H1 (cell line): Measurements from ENCODE around the gene LRPAP1. TPM values are rescaled to one million over a fixed set of nuclear protein-coding genes. Genes with fewer than 3 reads are reported as not detected.

Experiments used
- CTCF ChIA-PET: fragments of 300-600 bp; sonication (Branson Sonifier 250); formaldehyde crosslinking; loops from one replicate; lab custom pipeline; 2021; ENCODE audit not compliant: partially characterized antibody; lab: Charles Lee
- POLR2A ChIA-PET: fragments of 300-600 bp; sonication (Branson Sonifier 250); formaldehyde crosslinking; loops from one replicate; lab custom pipeline; 2021; ENCODE audit warnings: inconsistent platforms; ENCODE audit not compliant: partially characterized antibody; lab: Charles Lee
- DNase-seq, 2 experiments: peaks; one replicate each; pipeline versions ENCODE4 v3.0.0 to v3.0.0-alpha.2; 2010 to 2022; ENCODE audit warnings: low spot score in 2 of 2, low read depth in 1 of 2, mixed read lengths in 1 of 2
- FAIRE-seq: peaks from 2 replicates; lab custom pipeline; 2011; peaks lifted over from hg19 to GRCh38; lab: Jason Lieb, UNC
- H2AFZ ChIP-seq: 2 replicates; pipeline ENCODE4 v1.8.1; 2012; ENCODE audit warnings: low read length, inconsistent platforms
- H2AK5ac ChIP-seq: 2 replicates; pipeline ENCODE4 v1.6.1; 2013; ENCODE audit warnings: low read depth, low read length
- H2BK120ac ChIP-seq: replicated peaks from 2 replicates; pipeline ENCODE3; 2013; ENCODE audit warnings: low read depth, low read length, inconsistent platforms
- H2BK12ac ChIP-seq: 2 replicates; pipeline ENCODE4 v1.6.1; 2013; ENCODE audit warnings: low read depth, low read length
- H2BK15ac ChIP-seq: 2 replicates; pipeline ENCODE4 v1.6.1; 2013; ENCODE audit warnings: low read length
- H2BK20ac ChIP-seq: 2 replicates; pipeline ENCODE4 v1.6.1; 2013; ENCODE audit warnings: low read length
- H2BK5ac ChIP-seq: 2 replicates; pipeline ENCODE4 v1.6.1; 2013; ENCODE audit warnings: low read depth, low read length
- H3K14ac ChIP-seq: 2 replicates; pipeline ENCODE4 v1.6.1; 2013; ENCODE audit warnings: inconsistent platforms; ENCODE audit not compliant: insufficient read length
- H3K18ac ChIP-seq: 2 replicates; pipeline ENCODE4 v1.6.1; 2013; ENCODE audit warnings: low read length; ENCODE audit errors: extremely low read depth
- H3K23ac ChIP-seq: 2 replicates; pipeline ENCODE4 v1.6.1; 2013; ENCODE audit warnings: inconsistent platforms; ENCODE audit not compliant: insufficient read length
- H3K23me2 ChIP-seq: 2 replicates; pipeline ENCODE4 v1.6.1; 2013; ENCODE audit warnings: low read depth, low read length
- H3K27ac ChIP-seq: 2 replicates; pipeline ENCODE4 v1.6.1; 2011; ENCODE audit warnings: low read depth, low read length, inconsistent platforms
- H3K27me3 ChIP-seq, 4 experiments: replicated peaks in 1 of 4; 1 replicate in 1 of 4; 2 replicates in 3 of 4; pipeline versions ENCODE4 v1.6.1 to v1.8.1; 2011 to 2013; ENCODE audit warnings: low read length in 3 of 4, mild to moderate bottlenecking in 3 of 4, inconsistent platforms in 2 of 4, mixed read lengths in 2 of 4, moderate library complexity in 1 of 4; ENCODE audit not compliant: control insufficient read depth in 3 of 4, insufficient read depth in 3 of 4; ENCODE audit errors: extremely low read depth in 1 of 4
- H3K36me3 ChIP-seq, 4 experiments: 2 replicates each; pipeline versions ENCODE4 v1.6.1 to v1.8.1; 2011 to 2013; ENCODE audit warnings: mild to moderate bottlenecking in 4 of 4, low read length in 3 of 4, moderate library complexity in 2 of 4, control low read depth in 1 of 4, inconsistent platforms in 1 of 4; ENCODE audit not compliant: insufficient read depth in 4 of 4, control insufficient read depth in 2 of 4
- H3K4ac ChIP-seq: replicated peaks from 2 replicates; pipeline ENCODE3; 2013; ENCODE audit warnings: low read length, low read depth, mixed read lengths, inconsistent platforms; ENCODE audit not compliant: insufficient read length
- H3K4me1 ChIP-seq, 4 experiments: replicated peaks in 1 of 4; 1 replicate in 1 of 4; 2 replicates in 3 of 4; pipeline versions ENCODE4 v1.6.1 to v1.8.1; 2011 to 2013; ENCODE audit warnings: low read length in 3 of 4, inconsistent platforms in 2 of 4, mixed read lengths in 1 of 4; ENCODE audit not compliant: insufficient read depth in 4 of 4, control insufficient read depth in 3 of 4
- H3K4me2 ChIP-seq, 2 experiments: 2 replicates each; pipeline versions ENCODE4 v1.6.1 to v1.8.1; 2011 to 2013; ENCODE audit warnings: low read depth in 2 of 2, low read length in 2 of 2, control low read depth in 1 of 2, inconsistent platforms in 1 of 2, mild to moderate bottlenecking in 1 of 2; ENCODE audit not compliant: insufficient read depth in 1 of 2
- H3K4me3 ChIP-seq, 4 experiments: fragments of 200-600, 300-600 bp in 1 of 4; sonication (generic), shearing (Covaris generic), sonication (Bioruptor Twin) in 1 of 4; 2 replicates each; pipeline versions ENCODE4 v1.5.1 to v1.8.1; 2011 to 2016; ENCODE audit warnings: low read length in 4 of 4, low read depth in 3 of 4, control low read depth in 2 of 4, inconsistent platforms in 2 of 4, mild to moderate bottlenecking in 2 of 4, mixed read lengths in 1 of 4, moderate library complexity in 1 of 4; ENCODE audit not compliant: insufficient read depth in 2 of 4; ENCODE audit errors: extremely low read depth in 1 of 4
- H3K56ac ChIP-seq: replicated peaks from 2 replicates; pipeline ENCODE3; 2013; ENCODE audit warnings: low read depth, mild to moderate bottlenecking, mixed read lengths, low read length, inconsistent platforms; ENCODE audit not compliant: insufficient read length
- H3K79me1 ChIP-seq: 2 replicates; pipeline ENCODE4 v1.6.1; 2013; ENCODE audit warnings: low read depth, low read length, control low read depth
- H3K79me2 ChIP-seq, 2 experiments: 2 replicates each; pipeline versions ENCODE4 v1.6.1 to v1.8.1; 2012 to 2013; ENCODE audit warnings: low read length in 2 of 2, mild to moderate bottlenecking in 2 of 2, inconsistent platforms in 1 of 2; ENCODE audit not compliant: insufficient read depth in 2 of 2, control insufficient read depth in 1 of 2
- H3K9ac ChIP-seq, 4 experiments: replicated peaks in 1 of 4; 1 replicate in 1 of 4; 2 replicates in 3 of 4; pipeline versions ENCODE4 v1.6.1 to v1.8.1; 2011 to 2013; ENCODE audit warnings: low read depth in 3 of 4, low read length in 3 of 4, control low read depth in 2 of 4, mild to moderate bottlenecking in 2 of 4, moderate library complexity in 2 of 4, inconsistent platforms in 1 of 4; ENCODE audit errors: extremely low read depth in 1 of 4
- H3K9me3 ChIP-seq, 2 experiments: 2 replicates each; pipeline versions ENCODE4 v1.6.1 to v1.8.1; 2012 to 2013; ENCODE audit warnings: mild to moderate bottlenecking in 2 of 2, moderate library complexity in 2 of 2, control low read depth in 1 of 2, inconsistent platforms in 1 of 2, low read depth in 1 of 2, low read length in 1 of 2, mixed read lengths in 1 of 2; ENCODE audit not compliant: insufficient read depth in 2 of 2
- H4K20me1 ChIP-seq, 2 experiments: replicated peaks in 1 of 2; 2 replicates each; pipeline versions ENCODE3 to v1.8.1; 2011 to 2013; ENCODE audit warnings: inconsistent platforms in 2 of 2, low read length in 2 of 2, mild to moderate bottlenecking in 1 of 2; ENCODE audit not compliant: insufficient read depth in 2 of 2, control insufficient read depth in 1 of 2
- H4K5ac ChIP-seq: 2 replicates; pipeline ENCODE4 v1.6.1; 2013; ENCODE audit warnings: low read length, low read depth, mixed read lengths, inconsistent platforms; ENCODE audit not compliant: insufficient read length
- H4K8ac ChIP-seq: 2 replicates; pipeline ENCODE4 v1.8.0; 2013; ENCODE audit warnings: mild to moderate bottlenecking, moderate library complexity, low read length, inconsistent platforms; ENCODE audit not compliant: insufficient read depth; ENCODE audit errors: extremely low read depth
- H4K91ac ChIP-seq: replicated peaks from 2 replicates; pipeline ENCODE3; 2013; ENCODE audit warnings: low read length, mixed read lengths, inconsistent platforms; ENCODE audit not compliant: insufficient read length
- CBX5 ChIP-seq: fragments of 300-800, 300-1000 bp; sonication (generic); IDR thresholded peaks from 2 replicates; pipeline ENCODE4 v1.7.1; 2016; ENCODE audit warnings: antibody characterized with exemption, low read length, low read depth
- CEBPB ChIP-seq: IDR thresholded peaks from 2 replicates; pipeline ENCODE4 v1.6.1; 2012; ENCODE audit warnings: low read depth, low read length
- GABPA ChIP-seq: IDR thresholded peaks from 2 replicates; pipeline ENCODE4 v1.6.1; 2011; ENCODE audit warnings: mild to moderate bottlenecking, low read length, moderate library complexity, borderline replicate concordance; ENCODE audit not compliant: insufficient read depth
- HDAC2 ChIP-seq, 2 experiments: fragments of 300-600 bp in 1 of 2; sonication (generic) in 1 of 2; IDR thresholded peaks; 2 replicates each; pipeline ENCODE4 v1.6.1; 2011 to 2012; ENCODE audit warnings: low read depth in 2 of 2, low read length in 2 of 2, mild to moderate bottlenecking in 2 of 2, moderate library complexity in 2 of 2, borderline replicate concordance in 1 of 2, inconsistent platforms in 1 of 2
- MAFK ChIP-seq: IDR thresholded peaks from 2 replicates; pipeline ENCODE4 v1.6.1; 2012; ENCODE audit warnings: low read depth, mild to moderate bottlenecking, improper control_type of control experiment, low read length
- POLR2AphosphoS5 ChIP-seq: IDR thresholded peaks from 2 replicates; pipeline ENCODE4 v1.6.1; 2011; ENCODE audit warnings: low read depth, low read length
- RFX5 ChIP-seq: IDR thresholded peaks from 2 replicates; pipeline ENCODE4 v1.6.1; 2011; ENCODE audit warnings: low read depth, low read length, improper control_type of control experiment, borderline replicate concordance
- SIX5 ChIP-seq: IDR thresholded peaks from 2 replicates; pipeline ENCODE4 v1.6.1; 2011; ENCODE audit warnings: mild to moderate bottlenecking, low read depth, low read length
- SRF ChIP-seq: IDR thresholded peaks from 2 replicates; pipeline ENCODE4 v1.6.1; 2011; ENCODE audit warnings: mild to moderate bottlenecking, low read depth, low read length, moderate library complexity
- TBP ChIP-seq: IDR thresholded peaks from 2 replicates; pipeline ENCODE4 v1.6.1; 2011; ENCODE audit warnings: low read depth, low read length, improper control_type of control experiment
- TCF12 ChIP-seq: IDR thresholded peaks from 2 replicates; pipeline ENCODE4 v1.6.1; 2011; ENCODE audit warnings: low read depth, mild to moderate bottlenecking, low read length
- ZNF274 ChIP-seq: IDR thresholded peaks from 2 replicates; pipeline ENCODE4 v1.7.0; 2012; ENCODE audit warnings: low read length, borderline replicate concordance; ENCODE audit errors: extremely low read depth
- WGBS, 2 experiments: shearing (Covaris generic) in 1 of 2; methylation state at CpG; one replicate each; pipeline versions ENCODE4 v1.1.6 to v1.1.7; 2013 to 2015; ENCODE audit warnings: low lambda C conversion rate in 2 of 2, mixed read lengths in 2 of 2, inconsistent platforms in 1 of 2, low coverage in 1 of 2, missing lambda C conversion rate in 1 of 2; ENCODE audit not compliant: insufficient replicate concordance in 2 of 2, insufficient coverage in 1 of 2, insufficient read length in 1 of 2; ENCODE audit errors: extremely low coverage in 1 of 2, missing lambda C conversion rate in 1 of 2; 5-methylcytosine and 5-hydroxymethylcytosine counted together
- polyA plus RNA-seq, 7 experiments: library from polyadenylated mRNA; depleted of rRNA in 3 of 7; stranded (reverse) in 5 of 7; unstranded in 2 of 7; fragments of >200 nt in 5 of 7; fragments of 200-250 nt in 2 of 7; gene quantifications; 1 replicate in 5 of 7; 2 replicates in 1 of 7; 4 replicates in 1 of 7; pipeline versions ENCODE4 v1.2.1 to v1.2.3, GENCODE V29; 2011 to 2013; ENCODE audit warnings: missing spikeins in 2 of 7, mixed read lengths in 2 of 7
- total RNA-seq: library from RNA; stranded (reverse); fragmentation: NEBNext Ultra II Directional; extraction: Animal tissue kit (Norgen Biotek cat#: 25700); gene quantifications from 2 replicates; pipeline ENCODE4 v1.2.1, GENCODE V29; 2021

Gene LRPAP1
- total and polyA plus RNA-seq, 2 of the 8 experiments (the other 6 are each of a cell fraction or from before 2014, with no cell fraction given) = 31.1 to 101 TPM

GRCh38 chr4:3508542-3508941, 23.7 kb downstream of the LRPAP1 start:
- Histone ChIP-seq H4K91ac (no peak overlapping the region), H3K23ac (no peak overlapping the region), H3K27me3 (peaks cover 0 to 3% (median 0%) of the 10 kb centered on the region in 4 experiments; a peak in 1 of 7 replicates), H3K4me3 (no peak overlapping the region), H2BK12ac (no peak overlapping the region), H3K79me1 (peaks cover 10% of the 10 kb centered on the region), H2BK15ac (no peak overlapping the region), H3K4ac (no peak overlapping the region), H2BK20ac (no peak overlapping the region), H3K4me2 (no peak overlapping the region), H2BK120ac (no peak overlapping the region), H2AFZ (no peak overlapping the region), H2BK5ac (no peak overlapping the region), H3K36me3 (peaks cover 9 to 42% (median 29%) of the 10 kb centered on the region in 4 experiments; a peak in 7 of 8 replicates), H3K56ac (no peak overlapping the region), H3K18ac (no peak overlapping the region), H4K5ac (no peak overlapping the region), H4K8ac (no peak overlapping the region), H3K27ac (no peak overlapping the region), H4K20me1 (peaks cover 15 to 38% of the 10 kb centered on the region in 2 experiments), H3K4me1 (no peaks in the 10 kb centered on the region), H3K79me2 (no peaks in the 10 kb centered on the region; a peak in 1 of 4 replicates), H3K9ac (no peak overlapping the region), H3K14ac (no peak overlapping the region), H3K9me3 (no peaks in the 10 kb centered on the region), H3K23me2 (no peaks in the 10 kb centered on the region), H2AK5ac (no peak overlapping the region)
- WGBS, 2 experiments = 89% methylated on average over 10 of the region's 10 CpGs; no CpG with 5 or more reads in 1 of the 2 experiments
- no peak for DNase-seq
- ChIA-PET CTCF (no interaction called here), POLR2A (no interaction called here)
- no peak for FAIRE-seq
- TF ChIP-seq GABPA = no peak
- TF ChIP-seq CBX5 = no peak
- TF ChIP-seq MAFK = no peak
- no peak for TF ChIP-seq SRF
- no peak for TF ChIP-seq SIX5
- TF ChIP-seq TCF12 = no peak
- no peak for TF ChIP-seq ZNF274
- no peak for TF ChIP-seq CEBPB
- no peak for TF ChIP-seq TBP
- no peak for TF ChIP-seq POLR2AphosphoS5
- no peak for TF ChIP-seq HDAC2 (IDR thresholded peaks at IDR 0.05; ENCODE audit: borderline replicate concordance in 1 of 2, low read depth in 2 of 2, low read length in 2 of 2)
- no peak for TF ChIP-seq RFX5
